Astrocyte of the spinal cord (primary cell): ENCODE data around the gene IL10RA.
"Not testable (repeated sequence)": the region's sequence is repeated elsewhere in the genome, so short reads cannot be mapped to it uniquely, and the experiment has no call there.

ENCODE experiments used
- DNase-seq: peaks from one replicate; pipeline ENCODE4 v3.0.0; 2011; ENCODE audit warnings: low read depth, low spot score
- H3K4me3 ChIP-seq: 2 replicates; pipeline ENCODE4 v1.5.1; 2011; ENCODE audit warnings: low read depth, mild to moderate bottlenecking, low read length, moderate library complexity
- CTCF ChIP-seq: IDR thresholded peaks from 2 replicates; pipeline ENCODE4 v1.5.1; 2012; ENCODE audit warnings: low read depth, mild to moderate bottlenecking, low read length, inconsistent platforms
- in situ Hi-C: cut with HindIII; loops from 2 replicates; pipeline ENCODE4 v1.10.0; 2017; ENCODE audit warnings: low sequenced_read_pairs

Gene IL10RA

GRCh38 chr11:117973503-117973860 is 12.7 kb upstream of the IL10RA start:
- in situ Hi-C loops: no loop called here
- no peak for TF ChIP-seq CTCF
- no peak overlapping the region for H3K4me3 ChIP-seq
- DNase-seq: no peak

GRCh38 chr11:117976445-117976844 is 9.7 kb upstream of the IL10RA start:
- H3K4me3 ChIP-seq: no peak overlapping the region
- no peak for TF ChIP-seq CTCF
- in situ Hi-C loops: no loop called here
- DNase-seq: no peak

GRCh38 chr11:117977029-117977428 is 9.2 kb upstream of the IL10RA start:
- in situ Hi-C loops: no loop called here
- no peak for TF ChIP-seq CTCF
- DNase-seq: no peak
- H3K4me3 ChIP-seq: no peak overlapping the region

GRCh38 chr11:117977612-117978264 is 8.5 kb upstream of the IL10RA start:
- DNase-seq, in situ Hi-C loops, H3K4me3 ChIP-seq: not testable (repeated sequence)

GRCh38 chr11:117978291-117978910 is 7.8 kb upstream of the IL10RA start:
- H3K4me3 ChIP-seq, DNase-seq, in situ Hi-C loops: not testable (repeated sequence)

GRCh38 chr11:117978991-117979390 is 7.2 kb upstream of the IL10RA start:
- H3K4me3 ChIP-seq: no peak overlapping the region
- no peak for DNase-seq
- no peak for TF ChIP-seq CTCF
- in situ Hi-C loops: no loop called here

GRCh38 chr11:117979481-117980211 is 6.5 kb upstream of the IL10RA start:
- H3K4me3 ChIP-seq: no peak overlapping the region
- in situ Hi-C loops: no loop called here
- TF ChIP-seq CTCF: no peak
- DNase-seq: no peak
